Left lung (tissue), 10 donors: ENCODE results near the gene SLC35F2. TPM values are rescaled to one million over a fixed set of nuclear protein-coding genes. Genes with fewer than 3 reads are reported as not detected.

Experiments used
- ATAC-seq: fragments of 200-7000 bp; cut with Tn5 transposase; one replicate; pipeline ENCODE4 v1.9.1; 2020; ENCODE audit warnings: moderate library complexity
- DNase-seq, 4 donors: peaks; one replicate each; pipeline ENCODE4 v3.0.0-alpha.2; 2013 to 2020
- H3K27ac ChIP-seq, 2 donors: fragments of 200-600 bp; sonication (generic) in 1 of 2; one replicate each; pipeline versions ENCODE4 v1.5.0 to v1.8.0; 2020 to 2021
- H3K27me3 ChIP-seq, 2 donors: fragments of 200-600 bp; sonication (generic) in 1 of 2; one replicate each; pipeline versions ENCODE4 v1.5.0 to v1.8.0; 2020 to 2021
- H3K36me3 ChIP-seq, 2 donors: fragments of 200-600 bp; sonication (generic) in 1 of 2; one replicate each; pipeline versions ENCODE4 v1.5.0 to v1.8.0; 2020 to 2021
- H3K4me1 ChIP-seq, 2 donors: fragments of 200-600 bp; one replicate each; pipeline ENCODE4 v1.8.0; 2021
- H3K4me3 ChIP-seq, 2 donors: fragments of 200-600 bp; sonication (generic) in 1 of 2; one replicate each; pipeline versions ENCODE4 v1.5.0 to v1.8.0; 2020 to 2021; ENCODE audit warnings: mild to moderate bottlenecking in 1 of 2
- H3K9me3 ChIP-seq, 2 donors: fragments of 200-600 bp; sonication (generic) in 1 of 2; one replicate each; pipeline versions ENCODE4 v1.5.0 to v1.8.0; 2020 to 2021
- intact Hi-C, 2 donors: fragments of 100-400 bp; cut with DNase I; formaldehyde crosslinking; loops; one replicate each; pipeline versions ENCODE4 v1.11.2 to v1.14.2; 2022
- polyA plus RNA-seq, 6 donors: library from polyadenylated mRNA; unstranded; fragments of 120-200 nt; gene quantifications; one replicate each; pipeline ENCODE4 v1.2.1, GENCODE V29; 2013; ENCODE audit not compliant: insufficient read length in 6 of 6
- total RNA-seq, 2 donors: library from RNA; stranded (reverse); fragmentation: NEBNext Ultra II Directional; extraction: Animal tissue kit (Norgen Biotek cat#: 25700); gene quantifications; one replicate each; pipeline ENCODE4 v1.2.1, GENCODE V29; 2021
- TF ChIP-seq, protein P1 (sequence below), 2 donors: fragments of 200-600 bp; sonication (generic) in 1 of 2; IDR thresholded peaks; one replicate each; pipeline versions ENCODE4 v1.5.0 to v1.8.0; 2021; ENCODE audit warnings: antibody characterized with exemption in 2 of 2
- donor health status: DM: no; HTN: yes; CAD: no.
- donor health status: DM: no; HTN: no; CAD: no.

SLC35F2 gene
- total and polyA plus RNA-seq, 8 donors, result 7.0 to 38.6 (median 27.9) TPM

DNA sequence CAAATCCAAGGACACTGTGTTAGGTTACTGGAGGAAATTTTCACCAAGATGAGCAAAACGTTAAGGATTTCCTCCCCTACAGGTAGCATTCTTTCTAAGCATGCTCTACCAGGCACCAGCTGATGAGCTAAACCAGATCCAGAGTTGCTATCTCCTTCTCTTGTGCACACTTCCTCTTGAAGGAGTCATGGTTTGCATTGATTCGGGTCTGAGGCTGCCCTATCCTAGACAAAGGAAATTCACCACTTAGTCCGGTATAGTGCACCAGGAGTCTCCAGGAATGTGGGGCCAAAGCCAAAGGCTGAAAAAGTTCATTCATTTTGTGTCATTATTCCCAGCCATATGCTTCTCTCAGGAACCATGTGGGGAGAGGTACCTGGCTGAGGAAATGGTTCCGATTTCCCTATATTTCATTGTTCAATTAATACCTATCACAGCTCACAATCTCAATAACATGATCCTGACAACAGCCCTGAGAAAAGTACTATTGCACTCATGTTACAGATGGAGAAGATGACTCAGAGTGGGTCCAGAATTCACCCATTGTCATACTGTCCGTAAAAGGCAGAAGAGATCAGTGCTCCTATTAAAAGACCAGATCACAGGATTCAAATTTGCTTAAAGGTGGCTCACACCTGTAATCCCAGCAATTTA, 39.1 kb downstream of the SLC35F2 start:
- intact Hi-C loops, result no loop called here
- Histone ChIP-seq H3K4me1 (no peaks in the 10 kb centered on the region), H3K4me3 (no peak overlapping the region), H3K27ac (no peak overlapping the region), H3K27me3 (no peaks in the 10 kb centered on the region), H3K9me3 (no peaks in the 10 kb centered on the region), H3K36me3 (no peaks in the 10 kb centered on the region)
- TF ChIP-seq, protein P1, sequence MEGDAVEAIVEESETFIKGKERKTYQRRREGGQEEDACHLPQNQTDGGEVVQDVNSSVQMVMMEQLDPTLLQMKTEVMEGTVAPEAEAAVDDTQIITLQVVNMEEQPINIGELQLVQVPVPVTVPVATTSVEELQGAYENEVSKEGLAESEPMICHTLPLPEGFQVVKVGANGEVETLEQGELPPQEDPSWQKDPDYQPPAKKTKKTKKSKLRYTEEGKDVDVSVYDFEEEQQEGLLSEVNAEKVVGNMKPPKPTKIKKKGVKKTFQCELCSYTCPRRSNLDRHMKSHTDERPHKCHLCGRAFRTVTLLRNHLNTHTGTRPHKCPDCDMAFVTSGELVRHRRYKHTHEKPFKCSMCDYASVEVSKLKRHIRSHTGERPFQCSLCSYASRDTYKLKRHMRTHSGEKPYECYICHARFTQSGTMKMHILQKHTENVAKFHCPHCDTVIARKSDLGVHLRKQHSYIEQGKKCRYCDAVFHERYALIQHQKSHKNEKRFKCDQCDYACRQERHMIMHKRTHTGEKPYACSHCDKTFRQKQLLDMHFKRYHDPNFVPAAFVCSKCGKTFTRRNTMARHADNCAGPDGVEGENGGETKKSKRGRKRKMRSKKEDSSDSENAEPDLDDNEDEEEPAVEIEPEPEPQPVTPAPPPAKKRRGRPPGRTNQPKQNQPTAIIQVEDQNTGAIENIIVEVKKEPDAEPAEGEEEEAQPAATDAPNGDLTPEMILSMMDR (IDR thresholded peaks at IDR 0.05), result no peak
- ATAC-seq (no peak), DNase-seq (no peak)

DNA sequence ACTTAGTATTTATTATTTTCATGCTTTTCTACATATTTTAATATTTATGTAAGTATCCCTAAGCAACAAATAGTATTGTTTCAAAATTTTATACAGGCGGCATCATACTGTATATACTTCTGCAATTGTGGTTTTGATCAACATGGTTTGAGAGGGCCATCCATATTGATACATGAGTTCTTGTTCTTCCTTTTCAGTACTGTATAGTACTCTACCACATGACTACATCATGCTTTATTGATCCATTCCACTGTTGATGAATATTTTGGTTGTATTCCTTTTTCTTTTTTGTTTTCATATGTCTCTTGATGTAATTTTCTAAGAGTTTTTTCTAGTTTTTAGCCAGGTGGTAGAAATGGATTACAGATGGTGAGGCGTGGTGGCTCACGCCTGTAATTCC, 40.1 kb downstream of the SLC35F2 start:
- H3K4me3 ChIP-seq, result no peak overlapping the region
- no peaks in the 10 kb centered on the region for H3K27me3 ChIP-seq
- H3K36me3 ChIP-seq, result no peaks in the 10 kb centered on the region
- no peak for DNase-seq
- TF ChIP-seq, protein P1 (IDR thresholded peaks at IDR 0.05), result no peak
- no peak for ATAC-seq
- no peaks in the 10 kb centered on the region for H3K4me1 ChIP-seq
- peak overlapping the region in 1 of 2 donors; percentile 9 for H3K27ac ChIP-seq
- no peaks in the 10 kb centered on the region for H3K9me3 ChIP-seq
- intact Hi-C loops, result no loop called here

DNA sequence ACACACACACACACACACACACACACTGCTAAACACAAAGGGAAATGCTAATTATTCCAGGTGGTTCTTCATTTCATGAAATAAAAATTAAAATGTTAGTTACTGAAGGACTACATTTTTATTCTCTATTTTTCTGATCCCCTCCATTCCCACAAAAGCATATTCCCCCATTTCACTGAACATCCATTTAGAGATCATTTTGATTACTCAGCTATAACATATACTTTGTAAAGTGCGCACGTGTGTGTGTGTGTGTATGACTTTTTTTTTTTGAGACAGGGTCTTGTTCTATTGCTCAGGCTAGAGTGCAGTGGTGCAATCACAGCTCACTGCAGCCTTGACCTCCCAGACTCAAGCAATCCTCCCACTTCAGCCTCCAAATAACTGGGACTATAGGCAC, 42.6 kb downstream of the SLC35F2 start:
- Histone ChIP-seq H3K27ac (no peak overlapping the region), H3K4me3 (no peak overlapping the region), H3K36me3 (no peaks in the 10 kb centered on the region), H3K4me1 (no peaks in the 10 kb centered on the region), H3K27me3 (no peaks in the 10 kb centered on the region), H3K9me3 (no peaks in the 10 kb centered on the region)
- TF ChIP-seq, protein P1 (IDR thresholded peaks at IDR 0.05), result no peak
- ATAC-seq (no peak), DNase-seq (no peak)
- intact Hi-C loops, result no loop called here

DNA sequence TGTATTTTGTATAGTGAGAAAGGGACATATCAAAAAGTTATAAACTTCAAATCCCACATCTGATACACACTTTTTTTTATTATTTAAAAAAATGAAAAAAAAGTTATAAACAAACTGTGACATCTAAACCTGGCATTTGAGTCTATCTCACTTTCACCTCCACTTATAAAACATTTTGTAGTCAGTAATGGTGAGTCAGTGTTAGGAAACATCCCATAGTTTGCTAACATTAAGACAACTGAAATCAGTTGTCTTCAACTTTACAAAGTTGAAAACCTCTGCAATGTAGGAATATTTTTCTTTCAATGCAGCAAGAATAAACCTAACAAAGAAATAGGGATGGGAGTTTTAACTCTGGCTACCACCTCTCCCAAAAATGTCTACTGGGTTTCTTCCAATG, 47.7 kb downstream of the SLC35F2 start:
- H3K27ac ChIP-seq, result no peak overlapping the region
- H3K27me3 ChIP-seq, result no peaks in the 10 kb centered on the region
- intact Hi-C loops, result no loop called here
- ATAC-seq (no peak), DNase-seq (no peak)
- no peaks in the 10 kb centered on the region for H3K4me1 ChIP-seq
- no peaks in the 10 kb centered on the region for H3K9me3 ChIP-seq
- H3K36me3 ChIP-seq, result peaks cover 0 to 3% of the 10 kb centered on the region in 2 donors
- H3K4me3 ChIP-seq, result no peak overlapping the region
- TF ChIP-seq, protein P1 (IDR thresholded peaks at IDR 0.05), result no peak

DNA sequence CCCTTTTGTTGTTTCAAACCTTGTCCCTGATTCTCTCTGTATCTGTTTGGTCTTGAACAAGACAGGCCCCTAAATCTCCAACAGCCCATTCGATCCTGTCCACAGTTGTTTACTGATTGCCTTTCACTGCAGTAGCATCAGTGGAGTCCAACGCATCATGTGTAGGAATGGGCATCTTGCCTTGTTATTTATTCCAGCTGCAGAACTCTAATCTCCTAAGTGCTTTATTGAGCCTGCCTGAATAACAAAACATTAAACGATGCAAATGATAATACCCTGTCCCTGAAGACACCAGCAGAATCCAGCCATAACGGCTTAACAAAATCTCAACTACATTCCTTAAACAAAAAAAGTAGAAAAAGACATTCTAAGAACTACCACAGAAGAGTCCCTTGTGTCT, 50.1 kb downstream of the SLC35F2 start:
- intact Hi-C loops, result no loop called here
- no peak overlapping the region for H3K27ac ChIP-seq
- H3K4me1 ChIP-seq, result peaks cover 0 to 7% of the 10 kb centered on the region in 2 donors
- DNase-seq, result no peak
- no peaks in the 10 kb centered on the region for H3K27me3 ChIP-seq
- no peaks in the 10 kb centered on the region for H3K9me3 ChIP-seq
- peaks cover 0 to 11% of the 10 kb centered on the region in 2 donors for H3K36me3 ChIP-seq
- ATAC-seq, result no peak
- TF ChIP-seq, protein P1 (IDR thresholded peaks at IDR 0.05), result no peak
- no peak overlapping the region for H3K4me3 ChIP-seq
